HepG2 (cell line): Measurements from ENCODE around the gene TNIP1. TPM values are rescaled to one million over a fixed set of nuclear protein-coding genes. Genes with fewer than 3 reads are reported as not detected.

Experiments used
- AGO2 ChIP-seq: fragments of 200-400 bp; formaldehyde crosslinking; optimal IDR thresholded peaks from 2 replicates; pipeline ENCODE3; 2017; ENCODE audit warnings: mild to moderate bottlenecking, low read depth, low read length, moderate library complexity
- HNF1A ChIP-seq, 2 experiments: sonication (generic) in 1 of 2; formaldehyde crosslinking in 1 of 2; IDR thresholded peaks; 2 replicates each; pipeline versions ENCODE4 v1.4.0 to v1.6.1; 2016 to 2020; ENCODE audit warnings: borderline replicate concordance in 1 of 2, low read depth in 1 of 2, mild to moderate bottlenecking in 1 of 2, missing genetic modification reagents in 1 of 2
- MED13 ChIP-seq: sonication (generic); formaldehyde crosslinking; IDR thresholded peaks from 2 replicates; pipeline ENCODE4 v1.5.0; 2020; ENCODE audit warnings: missing genetic modification reagents
- ZNF484 ChIP-seq: sonication (generic); formaldehyde crosslinking; IDR thresholded peaks from 2 replicates; pipeline ENCODE4 v1.5.1; 2020; ENCODE audit warnings: mild to moderate bottlenecking, low read depth, missing genetic modification reagents, borderline replicate concordance
- ZNF550 ChIP-seq: sonication (generic); formaldehyde crosslinking; IDR thresholded peaks from 2 replicates; pipeline ENCODE4 v1.4.0; 2020; ENCODE audit warnings: mild to moderate bottlenecking, missing genetic modification reagents, borderline replicate concordance
- ZNF878 ChIP-seq: sonication (generic); formaldehyde crosslinking; IDR thresholded peaks from 2 replicates; pipeline ENCODE4 v1.8.1; 2023; ENCODE audit warnings: mild to moderate bottlenecking, missing genetic modification reagents, moderate library complexity
- polyA plus RNA-seq, 8 experiments: library from polyadenylated mRNA; depleted of rRNA in 3 of 8; stranded (reverse) in 7 of 8; unstranded in 1 of 8; fragments of >200 nt; fragmentation: Illumina TruSeq in 4 of 8; extraction: Trizol in 4 of 8; gene quantifications; 2 replicates each; pipeline versions ENCODE4 v1.2.1 to v1.2.3, GENCODE V29; 2011 to 2016; ENCODE audit warnings: low read depth in 4 of 8, missing spikeins in 1 of 8, mixed read lengths in 1 of 8; ENCODE audit not compliant: insufficient read depth in 1 of 8
- total RNA-seq, 5 experiments: library from RNA; depleted of rRNA; stranded (reverse); fragments of >200 nt; fragmentation: Illumina TruSeq; extraction: Trizol; gene quantifications; 2 replicates each; pipeline ENCODE4 v1.2.3, GENCODE V29; 2016; ENCODE audit warnings: low read depth in 1 of 5
- TF ChIP-seq, protein P1 (sequence below): sonication (generic); formaldehyde crosslinking; IDR thresholded peaks from 2 replicates; pipeline ENCODE4 v1.5.0; 2020; ENCODE audit warnings: mild to moderate bottlenecking, missing genetic modification reagents
- TF ChIP-seq, protein P2 (sequence below): sonication (generic); formaldehyde crosslinking; IDR thresholded peaks from 2 replicates; pipeline ENCODE4 v1.4.0; 2020; ENCODE audit warnings: mild to moderate bottlenecking, missing genetic modification reagents
- TF ChIP-seq, protein P3 (sequence below): sonication (generic); formaldehyde crosslinking; conservative IDR thresholded peaks from 2 replicates; pipeline ENCODE4 v1.4.0; 2020; ENCODE audit warnings: missing genetic modification reagents

TNIP1 gene
- total and polyA plus RNA-seq, 2 of the 13 experiments (the other 11 are each of a cell fraction or from before 2014, with no cell fraction given): 26.2 to 45.9 TPM

DNA sequence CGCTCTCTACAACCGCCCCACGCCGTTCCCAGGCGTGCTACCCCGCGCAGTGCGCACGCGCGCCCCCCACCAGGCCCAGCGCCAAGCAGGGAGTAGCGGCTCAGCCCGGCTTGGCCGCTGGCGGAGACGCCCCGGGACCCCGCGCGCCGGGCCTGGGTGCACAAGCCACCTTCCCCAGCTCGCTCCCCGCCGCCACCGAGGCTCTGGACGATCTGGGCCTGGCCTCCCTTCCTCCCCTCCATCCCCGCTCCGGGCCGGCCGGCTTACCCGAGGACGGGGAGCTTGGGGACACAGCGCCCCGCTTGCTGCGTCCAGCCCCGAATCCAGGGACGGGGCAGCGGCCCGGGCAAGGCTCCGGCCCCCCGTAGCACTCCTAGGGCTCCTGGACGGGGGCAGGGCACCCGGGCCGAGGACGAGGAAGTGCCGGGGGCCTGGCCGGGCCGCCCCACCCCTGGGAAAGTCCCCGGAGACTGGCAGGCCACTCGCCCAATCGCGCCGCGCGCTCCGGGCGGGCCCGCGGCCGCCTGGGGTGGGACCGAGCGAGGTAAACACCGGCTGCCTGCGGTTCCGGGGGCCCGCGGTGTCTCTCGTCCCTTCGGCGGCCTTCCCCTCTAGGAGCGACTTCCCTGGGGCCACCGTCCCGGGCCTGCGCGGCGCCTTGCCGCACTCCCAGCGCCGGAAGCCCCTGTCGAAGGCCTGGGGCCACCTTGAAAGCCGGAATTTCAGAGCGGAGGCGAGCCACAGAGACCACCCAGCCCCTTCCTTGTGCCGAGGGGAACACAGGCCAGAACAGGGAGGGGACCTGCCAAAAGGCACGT, at the start of gene TNIP1 (continued):
- TF ChIP-seq HNF1A (IDR thresholded peaks at IDR 0.05; ENCODE audit: low read depth) (no peak), HNF1A (CRISPR knock-in tag; IDR thresholded peaks at IDR 0.05; ENCODE audit: borderline replicate concordance) (peak; percentile 47; the same call in 1 of the 2 replicates), AGO2 (peak; percentile 86), ZNF550 (CRISPR knock-in tag) (no peak), MED13 (CRISPR knock-in tag) (peak; percentile 76; the same call in 1 of the 2 replicates), ZNF878 (CRISPR knock-in tag) (peak; percentile 55; the same call in 1 of the 2 replicates), ZNF484 (CRISPR knock-in tag) (no peak)
- TF ChIP-seq, protein P1, sequence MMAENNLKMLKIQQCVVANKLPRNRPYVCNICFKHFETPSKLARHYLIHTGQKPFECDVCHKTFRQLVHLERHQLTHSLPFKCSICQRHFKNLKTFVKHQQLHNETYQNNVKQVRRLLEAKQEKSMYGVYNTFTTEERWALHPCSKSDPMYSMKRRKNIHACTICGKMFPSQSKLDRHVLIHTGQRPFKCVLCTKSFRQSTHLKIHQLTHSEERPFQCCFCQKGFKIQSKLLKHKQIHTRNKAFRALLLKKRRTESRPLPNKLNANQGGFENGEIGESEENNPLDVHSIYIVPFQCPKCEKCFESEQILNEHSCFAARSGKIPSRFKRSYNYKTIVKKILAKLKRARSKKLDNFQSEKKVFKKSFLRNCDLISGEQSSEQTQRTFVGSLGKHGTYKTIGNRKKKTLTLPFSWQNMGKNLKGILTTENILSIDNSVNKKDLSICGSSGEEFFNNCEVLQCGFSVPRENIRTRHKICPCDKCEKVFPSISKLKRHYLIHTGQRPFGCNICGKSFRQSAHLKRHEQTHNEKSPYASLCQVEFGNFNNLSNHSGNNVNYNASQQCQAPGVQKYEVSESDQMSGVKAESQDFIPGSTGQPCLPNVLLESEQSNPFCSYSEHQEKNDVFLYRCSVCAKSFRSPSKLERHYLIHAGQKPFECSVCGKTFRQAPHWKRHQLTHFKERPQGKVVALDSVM (CRISPR knock-in tag): peak; percentile 71
- TF ChIP-seq, protein P2, sequence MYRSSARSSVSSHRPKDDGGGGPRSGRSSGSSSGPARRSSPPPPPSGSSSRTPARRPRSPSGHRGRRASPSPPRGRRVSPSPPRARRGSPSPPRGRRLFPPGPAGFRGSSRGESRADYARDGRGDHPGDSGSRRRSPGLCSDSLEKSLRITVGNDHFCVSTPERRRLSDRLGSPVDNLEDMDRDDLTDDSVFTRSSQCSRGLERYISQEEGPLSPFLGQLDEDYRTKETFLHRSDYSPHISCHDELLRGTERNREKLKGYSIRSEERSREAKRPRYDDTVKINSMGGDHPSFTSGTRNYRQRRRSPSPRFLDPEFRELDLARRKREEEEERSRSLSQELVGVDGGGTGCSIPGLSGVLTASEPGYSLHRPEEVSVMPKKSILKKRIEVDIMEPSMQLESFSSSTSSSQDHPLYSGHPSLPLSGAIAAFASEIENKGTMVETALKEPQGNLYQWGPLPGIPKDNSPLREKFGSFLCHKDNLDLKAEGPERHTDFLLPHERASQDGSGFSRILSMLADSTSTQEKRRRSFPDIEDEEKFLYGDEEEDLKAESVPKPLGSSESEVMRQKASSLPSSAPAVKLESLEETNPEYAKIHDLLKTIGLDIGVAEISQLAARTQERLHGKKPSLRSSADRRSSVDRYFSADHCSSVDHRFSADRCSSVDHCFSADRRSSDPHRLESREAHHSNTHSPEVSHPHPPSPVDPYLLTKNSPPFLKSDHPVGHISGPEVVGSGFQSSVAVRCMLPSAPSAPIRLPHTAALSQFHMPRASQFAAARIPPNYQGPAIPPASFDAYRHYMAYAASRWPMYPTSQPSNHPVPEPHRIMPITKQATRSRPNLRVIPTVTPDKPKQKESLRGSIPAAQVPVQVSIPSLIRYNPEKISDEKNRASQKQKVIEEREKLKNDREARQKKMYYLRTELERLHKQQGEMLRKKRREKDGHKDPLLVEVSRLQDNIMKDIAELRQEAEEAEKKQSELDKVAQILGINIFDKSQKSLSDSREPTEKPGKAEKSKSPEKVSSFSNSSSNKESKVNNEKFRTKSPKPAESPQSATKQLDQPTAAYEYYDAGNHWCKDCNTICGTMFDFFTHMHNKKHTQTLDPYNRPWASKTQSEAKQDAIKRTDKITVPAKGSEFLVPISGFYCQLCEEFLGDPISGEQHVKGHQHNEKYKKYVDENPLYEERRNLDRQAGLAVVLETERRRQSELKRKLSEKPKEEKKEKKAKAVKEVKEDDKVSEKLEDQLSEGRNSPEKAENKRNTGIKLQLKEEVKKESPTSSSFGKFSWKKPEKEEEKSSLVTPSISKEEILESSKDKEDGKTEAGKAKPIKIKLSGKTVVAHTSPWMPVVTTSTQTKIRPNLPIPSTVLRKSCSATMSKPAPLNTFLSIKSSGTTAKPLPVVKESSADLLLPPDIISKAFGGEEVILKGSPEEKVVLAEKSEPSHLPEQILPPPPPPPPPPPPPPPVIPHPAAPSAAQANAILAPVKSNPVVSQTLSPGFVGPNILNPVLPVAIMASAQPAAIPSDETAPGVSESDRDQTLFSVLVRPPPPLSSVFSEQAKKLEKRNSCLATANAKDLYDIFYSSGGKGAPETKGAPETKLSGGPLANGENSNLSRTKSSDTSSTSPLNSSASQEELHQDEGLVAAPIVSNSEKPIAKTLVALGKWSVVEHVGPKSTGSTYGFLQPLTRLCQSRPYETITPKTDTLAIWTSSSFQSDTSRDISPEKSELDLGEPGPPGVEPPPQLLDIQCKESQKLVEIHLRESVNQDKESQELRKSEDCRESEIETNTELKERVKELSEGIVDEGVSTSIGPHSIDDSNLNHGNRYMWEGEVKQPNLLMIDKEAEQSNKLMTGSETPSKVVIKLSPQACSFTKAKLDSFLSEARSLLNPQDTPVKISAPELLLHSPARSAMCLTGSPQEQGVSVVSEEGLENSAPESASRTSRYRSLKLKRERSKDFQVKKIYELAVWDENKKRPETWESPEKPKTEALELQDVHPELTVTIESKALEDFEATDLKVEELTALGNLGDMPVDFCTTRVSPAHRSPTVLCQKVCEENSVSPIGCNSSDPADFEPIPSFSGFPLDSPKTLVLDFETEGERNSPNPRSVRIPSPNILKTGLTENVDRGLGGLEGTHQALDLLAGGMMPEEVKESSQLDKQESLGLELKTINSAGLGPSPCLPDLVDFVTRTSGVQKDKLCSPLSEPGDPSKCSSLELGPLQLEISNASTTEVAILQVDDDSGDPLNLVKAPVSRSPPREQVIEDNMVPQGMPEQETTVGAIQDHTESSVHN (CRISPR knock-in tag): peak; percentile 62; the same call in 1 of the 2 replicates
- TF ChIP-seq, protein P3, sequence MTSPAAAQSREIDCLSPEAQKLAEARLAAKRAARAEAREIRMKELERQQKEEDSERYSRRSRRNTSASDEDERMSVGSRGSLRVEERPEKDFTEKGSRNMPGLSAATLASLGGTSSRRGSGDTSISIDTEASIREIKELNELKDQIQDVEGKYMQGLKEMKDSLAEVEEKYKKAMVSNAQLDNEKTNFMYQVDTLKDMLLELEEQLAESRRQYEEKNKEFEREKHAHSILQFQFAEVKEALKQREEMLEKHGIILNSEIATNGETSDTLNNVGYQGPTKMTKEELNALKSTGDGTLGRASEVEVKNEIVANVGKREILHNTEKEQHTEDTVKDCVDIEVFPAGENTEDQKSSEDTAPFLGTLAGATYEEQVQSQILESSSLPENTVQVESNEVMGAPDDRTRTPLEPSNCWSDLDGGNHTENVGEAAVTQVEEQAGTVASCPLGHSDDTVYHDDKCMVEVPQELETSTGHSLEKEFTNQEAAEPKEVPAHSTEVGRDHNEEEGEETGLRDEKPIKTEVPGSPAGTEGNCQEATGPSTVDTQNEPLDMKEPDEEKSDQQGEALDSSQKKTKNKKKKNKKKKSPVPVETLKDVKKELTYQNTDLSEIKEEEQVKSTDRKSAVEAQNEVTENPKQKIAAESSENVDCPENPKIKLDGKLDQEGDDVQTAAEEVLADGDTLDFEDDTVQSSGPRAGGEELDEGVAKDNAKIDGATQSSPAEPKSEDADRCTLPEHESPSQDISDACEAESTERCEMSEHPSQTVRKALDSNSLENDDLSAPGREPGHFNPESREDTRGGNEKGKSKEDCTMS (CRISPR knock-in tag): no peak
